Panc1 (cell line): Measurements from ENCODE around the gene PCCA.
"Not testable (repeated sequence)": the region's sequence is repeated elsewhere in the genome, so short reads cannot be mapped to it uniquely, and the experiment has no call there.

ENCODE experiments used
- CTCF ChIP-seq: fragments of 450-650 bp; IDR thresholded peaks from 2 replicates; pipeline ENCODE4 v1.5.1; 2017; ENCODE audit warnings: mild to moderate bottlenecking
- TF ChIP-seq, protein P1 (sequence below), 2 experiments: IDR thresholded peaks; 2 replicates each; pipeline ENCODE4 v1.6.1; 2011 to 2012; ENCODE audit warnings: low read depth in 2 of 2, control low read depth in 1 of 2, low read length in 1 of 2, mild to moderate bottlenecking in 1 of 2, moderate library complexity in 1 of 2; ENCODE audit not compliant: insufficient read depth in 1 of 2

GRCh38 chr13:100223966-100224530, 135.2 kb downstream of the PCCA start:
- TF ChIP-seq, protein P1, sequence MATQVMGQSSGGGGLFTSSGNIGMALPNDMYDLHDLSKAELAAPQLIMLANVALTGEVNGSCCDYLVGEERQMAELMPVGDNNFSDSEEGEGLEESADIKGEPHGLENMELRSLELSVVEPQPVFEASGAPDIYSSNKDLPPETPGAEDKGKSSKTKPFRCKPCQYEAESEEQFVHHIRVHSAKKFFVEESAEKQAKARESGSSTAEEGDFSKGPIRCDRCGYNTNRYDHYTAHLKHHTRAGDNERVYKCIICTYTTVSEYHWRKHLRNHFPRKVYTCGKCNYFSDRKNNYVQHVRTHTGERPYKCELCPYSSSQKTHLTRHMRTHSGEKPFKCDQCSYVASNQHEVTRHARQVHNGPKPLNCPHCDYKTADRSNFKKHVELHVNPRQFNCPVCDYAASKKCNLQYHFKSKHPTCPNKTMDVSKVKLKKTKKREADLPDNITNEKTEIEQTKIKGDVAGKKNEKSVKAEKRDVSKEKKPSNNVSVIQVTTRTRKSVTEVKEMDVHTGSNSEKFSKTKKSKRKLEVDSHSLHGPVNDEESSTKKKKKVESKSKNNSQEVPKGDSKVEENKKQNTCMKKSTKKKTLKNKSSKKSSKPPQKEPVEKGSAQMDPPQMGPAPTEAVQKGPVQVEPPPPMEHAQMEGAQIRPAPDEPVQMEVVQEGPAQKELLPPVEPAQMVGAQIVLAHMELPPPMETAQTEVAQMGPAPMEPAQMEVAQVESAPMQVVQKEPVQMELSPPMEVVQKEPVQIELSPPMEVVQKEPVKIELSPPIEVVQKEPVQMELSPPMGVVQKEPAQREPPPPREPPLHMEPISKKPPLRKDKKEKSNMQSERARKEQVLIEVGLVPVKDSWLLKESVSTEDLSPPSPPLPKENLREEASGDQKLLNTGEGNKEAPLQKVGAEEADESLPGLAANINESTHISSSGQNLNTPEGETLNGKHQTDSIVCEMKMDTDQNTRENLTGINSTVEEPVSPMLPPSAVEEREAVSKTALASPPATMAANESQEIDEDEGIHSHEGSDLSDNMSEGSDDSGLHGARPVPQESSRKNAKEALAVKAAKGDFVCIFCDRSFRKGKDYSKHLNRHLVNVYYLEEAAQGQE (IDR thresholded peaks at IDR 0.05; ENCODE audit: insufficient read depth in 1 of 2, low read depth in 2 of 2, low read length in 1 of 2): not testable (repeated sequence)
- not testable (repeated sequence) for TF ChIP-seq CTCF
